Measurements from ENCODE around the gene GPBP1. TPM values are rescaled to one million over a fixed set of nuclear protein-coding genes. Genes with fewer than 3 reads are reported as not detected.

Gene GPBP1
- total RNA-seq, 1 donor from 2014 or later, result 70.6 TPM

GRCh38 chr5:57216714-57217113, 42.9 kb downstream of the GPBP1 start:
- no peaks in the 10 kb centered on the region for H3K9me3 ChIP-seq
- ATAC-seq (no peak), DNase-seq (no peak)
- H3K36me3 ChIP-seq, result peaks cover 36% of the 10 kb centered on the region
- no peak overlapping the region for H3K4me3 ChIP-seq
- H3K27me3 ChIP-seq (ENCODE audit: low read depth), result no peaks in the 10 kb centered on the region
- peaks cover 17% of the 10 kb centered on the region for H3K4me1 ChIP-seq
- no peak overlapping the region for H3K27ac ChIP-seq
- intact Hi-C loops (cut with DNase I), result no loop called here
- TF ChIP-seq, protein P1, sequence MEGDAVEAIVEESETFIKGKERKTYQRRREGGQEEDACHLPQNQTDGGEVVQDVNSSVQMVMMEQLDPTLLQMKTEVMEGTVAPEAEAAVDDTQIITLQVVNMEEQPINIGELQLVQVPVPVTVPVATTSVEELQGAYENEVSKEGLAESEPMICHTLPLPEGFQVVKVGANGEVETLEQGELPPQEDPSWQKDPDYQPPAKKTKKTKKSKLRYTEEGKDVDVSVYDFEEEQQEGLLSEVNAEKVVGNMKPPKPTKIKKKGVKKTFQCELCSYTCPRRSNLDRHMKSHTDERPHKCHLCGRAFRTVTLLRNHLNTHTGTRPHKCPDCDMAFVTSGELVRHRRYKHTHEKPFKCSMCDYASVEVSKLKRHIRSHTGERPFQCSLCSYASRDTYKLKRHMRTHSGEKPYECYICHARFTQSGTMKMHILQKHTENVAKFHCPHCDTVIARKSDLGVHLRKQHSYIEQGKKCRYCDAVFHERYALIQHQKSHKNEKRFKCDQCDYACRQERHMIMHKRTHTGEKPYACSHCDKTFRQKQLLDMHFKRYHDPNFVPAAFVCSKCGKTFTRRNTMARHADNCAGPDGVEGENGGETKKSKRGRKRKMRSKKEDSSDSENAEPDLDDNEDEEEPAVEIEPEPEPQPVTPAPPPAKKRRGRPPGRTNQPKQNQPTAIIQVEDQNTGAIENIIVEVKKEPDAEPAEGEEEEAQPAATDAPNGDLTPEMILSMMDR (IDR thresholded peaks at IDR 0.05), result no peak

- TF ChIP-seq, protein P1 (IDR thresholded peaks at IDR 0.05), result no peak
- Histone ChIP-seq H3K27me3 (ENCODE audit: low read depth) (no peaks in the 10 kb centered on the region), H3K36me3 (peaks cover 31% of the 10 kb centered on the region), H3K9me3 (no peaks in the 10 kb centered on the region), H3K4me3 (no peak overlapping the region), H3K27ac (no peak overlapping the region), H3K4me1 (peaks cover 17% of the 10 kb centered on the region)
- ATAC-seq (no peak), DNase-seq (no peak)
- intact Hi-C loops (cut with DNase I), result no loop called here
Measured at GRCh38 chr5:57219386-57219785, 45.5 kb downstream of the GPBP1 start.

DNA sequence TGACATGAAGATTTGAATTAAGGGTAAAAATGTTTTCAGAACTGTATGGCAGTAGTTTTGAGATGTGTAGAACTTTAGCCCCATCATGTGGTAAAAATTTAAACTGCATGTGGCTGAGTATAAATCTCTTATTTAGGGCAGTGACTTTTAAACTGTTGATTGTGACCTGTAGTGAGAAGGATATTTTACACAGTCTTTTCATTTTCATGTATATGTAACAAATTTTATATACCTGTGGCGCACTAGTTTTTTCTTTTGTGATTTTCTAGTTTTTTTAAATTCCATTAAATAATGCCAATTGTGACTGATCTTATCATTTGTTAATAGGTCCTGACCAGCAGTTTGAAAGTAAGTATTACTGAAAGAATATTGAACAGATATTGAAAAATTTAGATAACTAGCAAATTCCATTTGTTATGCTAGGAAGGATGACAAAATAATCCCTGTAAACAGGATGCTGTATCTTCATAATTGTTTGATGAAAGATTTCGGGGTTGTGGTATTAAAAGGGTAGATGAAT, 47.2 kb downstream of the GPBP1 start:
- Histone ChIP-seq H3K36me3 (peaks cover 14% of the 10 kb centered on the region), H3K4me3 (no peak overlapping the region), H3K27ac (no peak overlapping the region), H3K4me1 (peaks cover 15% of the 10 kb centered on the region), H3K27me3 (ENCODE audit: low read depth) (no peaks in the 10 kb centered on the region), H3K9me3 (no peaks in the 10 kb centered on the region)
- peak; percentile 79 to 81 for ATAC-seq
- DNase-seq, result no peak
- intact Hi-C loops (cut with DNase I), result no loop called here
- TF ChIP-seq, protein P1 (IDR thresholded peaks at IDR 0.05), result peak; percentile 94

GRCh38 chr5:57225553-57225952, 51.7 kb downstream of the GPBP1 start:
- no peaks in the 10 kb centered on the region for H3K27me3 ChIP-seq (ENCODE audit: low read depth)
- intact Hi-C loops (cut with DNase I), result no loop called here
- no peaks in the 10 kb centered on the region for H3K36me3 ChIP-seq
- H3K27ac ChIP-seq, result no peak overlapping the region
- no peaks in the 10 kb centered on the region for H3K9me3 ChIP-seq
- TF ChIP-seq, protein P1 (IDR thresholded peaks at IDR 0.05), result no peak
- ATAC-seq (no peak), DNase-seq (no peak)
- H3K4me3 ChIP-seq, result no peak overlapping the region
- H3K4me1 ChIP-seq, result peaks cover 7% of the 10 kb centered on the region

GRCh38 chr5:57229313-57229712, 55.5 kb downstream of the GPBP1 start:
- no peaks in the 10 kb centered on the region for H3K27me3 ChIP-seq (ENCODE audit: low read depth)
- no peak overlapping the region for H3K27ac ChIP-seq
- no peak overlapping the region for H3K4me3 ChIP-seq
- no peaks in the 10 kb centered on the region for H3K9me3 ChIP-seq
- peaks cover 10% of the 10 kb centered on the region for H3K4me1 ChIP-seq
- intact Hi-C loops (cut with DNase I), result no loop called here
- ATAC-seq (no peak), DNase-seq (no peak)
- H3K36me3 ChIP-seq, result peaks cover 33% of the 10 kb centered on the region
- TF ChIP-seq, protein P1 (IDR thresholded peaks at IDR 0.05), result no peak
